Stimulated activated naive CD8-positive, alpha-beta T cell treated with anti-CD3 and anti-CD28 coated beads, Interleukin-15, Interleukin-2, amounts not matched to agents 100 ng/mL and 50 ng/mL, for 24 hours (primary cell): Measurements from ENCODE around the gene STK40.

Source experiments
- H3K27ac Mint-ChIP-seq: one replicate; pipeline ENCODE4 v1.8.0; 2021; ENCODE audit warnings: mild to moderate bottlenecking, mixed read lengths
- H3K27me3 Mint-ChIP-seq: one replicate; pipeline ENCODE4 v1.8.0; 2021; ENCODE audit warnings: mixed read lengths
- H3K36me3 Mint-ChIP-seq: one replicate; pipeline ENCODE4 v1.8.0; 2021; ENCODE audit warnings: low read depth, mixed read lengths
- H3K4me1 Mint-ChIP-seq: one replicate; pipeline ENCODE4 v1.8.0; 2021; ENCODE audit warnings: low read depth, mixed read lengths
- H3K4me3 Mint-ChIP-seq: one replicate; pipeline ENCODE4 v1.8.0; 2021; ENCODE audit warnings: mild to moderate bottlenecking, mixed read lengths
- H3K9me3 Mint-ChIP-seq: one replicate; pipeline ENCODE4 v1.8.0; 2021; ENCODE audit warnings: mixed read lengths

The STK40 gene, protein sequence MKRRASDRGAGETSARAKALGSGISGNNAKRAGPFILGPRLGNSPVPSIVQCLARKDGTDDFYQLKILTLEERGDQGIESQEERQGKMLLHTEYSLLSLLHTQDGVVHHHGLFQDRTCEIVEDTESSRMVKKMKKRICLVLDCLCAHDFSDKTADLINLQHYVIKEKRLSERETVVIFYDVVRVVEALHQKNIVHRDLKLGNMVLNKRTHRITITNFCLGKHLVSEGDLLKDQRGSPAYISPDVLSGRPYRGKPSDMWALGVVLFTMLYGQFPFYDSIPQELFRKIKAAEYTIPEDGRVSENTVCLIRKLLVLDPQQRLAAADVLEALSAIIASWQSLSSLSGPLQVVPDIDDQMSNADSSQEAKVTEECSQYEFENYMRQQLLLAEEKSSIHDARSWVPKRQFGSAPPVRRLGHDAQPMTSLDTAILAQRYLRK

DNA sequence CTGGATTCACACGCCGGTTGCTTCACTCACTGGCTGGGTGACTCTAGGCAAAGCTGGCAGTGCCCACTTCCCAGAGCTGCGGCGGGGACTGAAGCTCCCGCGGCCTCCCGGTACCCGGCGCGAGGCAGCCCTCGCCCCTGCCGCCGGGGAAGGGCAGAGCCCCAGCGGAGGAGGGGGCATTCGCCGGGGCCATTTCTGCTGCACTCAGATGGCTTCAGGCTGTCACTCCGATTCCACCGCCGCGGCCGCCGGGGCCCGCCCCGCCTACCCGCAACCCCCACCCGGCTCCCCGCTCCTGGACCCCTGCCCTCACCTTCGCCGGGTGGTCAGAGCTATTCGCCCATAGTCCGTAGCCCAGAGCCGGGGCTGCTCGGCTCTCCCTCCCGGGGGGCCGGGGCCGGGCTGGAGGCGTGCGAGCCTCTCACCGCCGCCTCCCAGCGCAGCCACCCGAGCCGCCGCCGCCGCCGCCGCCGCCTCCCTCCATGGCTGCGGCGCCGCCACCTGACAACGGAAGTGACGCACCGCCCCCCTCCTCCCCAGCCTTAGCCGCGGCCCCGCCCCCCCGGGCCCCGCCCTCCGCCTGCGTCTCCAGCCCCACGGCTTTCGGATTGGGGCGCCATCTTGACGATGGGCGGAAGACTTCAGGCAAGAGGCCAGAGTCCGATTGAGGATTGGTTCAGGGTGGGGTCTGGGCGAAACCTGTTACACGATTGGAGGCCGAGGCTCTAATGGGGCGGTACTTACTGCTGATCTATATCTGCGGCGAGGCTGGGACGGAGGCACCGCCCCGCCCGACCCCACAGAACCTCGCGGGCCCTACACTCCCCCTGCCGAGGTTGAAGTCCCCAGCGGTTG is at the start of gene STK40:
Gene STK40, minus strand, starts transcription at position 515 of the 855 bp plus-strand sequence. CDS start 24,592 bp downstream, outside the sequence.
- peak within 1 kb of the TSS; percentile 93 for H3K4me3 Mint-ChIP-seq
- no peaks in the 10 kb centered on the region for H3K9me3 Mint-ChIP-seq
- H3K27me3 Mint-ChIP-seq = no peaks in the 10 kb centered on the region
- peak within 1 kb of the TSS; percentile 99 for H3K27ac Mint-ChIP-seq
- peaks cover 77% of the 10 kb centered on the region for H3K4me1 Mint-ChIP-seq
- H3K36me3 Mint-ChIP-seq = peaks cover 28% of the 10 kb centered on the region

DNA sequence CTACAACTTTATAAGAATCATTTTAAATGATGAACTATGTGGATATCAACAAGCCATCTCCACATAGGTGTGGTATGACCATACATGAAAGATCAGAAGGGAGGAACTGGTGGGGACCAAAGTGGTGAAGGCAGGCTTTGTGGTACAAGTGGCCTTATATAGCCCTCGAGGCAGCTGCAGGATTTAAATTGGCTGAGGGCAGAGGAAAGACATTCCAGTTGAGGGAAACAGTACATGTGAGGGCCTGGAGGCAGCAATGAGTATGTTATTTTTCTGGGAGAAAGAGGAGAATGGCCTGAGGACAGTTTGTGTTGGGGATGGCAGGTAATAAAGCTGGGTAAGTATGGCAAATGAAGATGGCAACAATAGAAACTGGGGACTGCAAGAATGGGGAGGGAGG is 47.4 kb upstream of the STK40 start:
- Mint-ChIP-seq H3K27ac (no peak overlapping the region), H3K9me3 (no peaks in the 10 kb centered on the region), H3K36me3 (no peaks in the 10 kb centered on the region), H3K27me3 (no peaks in the 10 kb centered on the region), H3K4me1 (no peaks in the 10 kb centered on the region), H3K4me3 (no peak overlapping the region)

DNA sequence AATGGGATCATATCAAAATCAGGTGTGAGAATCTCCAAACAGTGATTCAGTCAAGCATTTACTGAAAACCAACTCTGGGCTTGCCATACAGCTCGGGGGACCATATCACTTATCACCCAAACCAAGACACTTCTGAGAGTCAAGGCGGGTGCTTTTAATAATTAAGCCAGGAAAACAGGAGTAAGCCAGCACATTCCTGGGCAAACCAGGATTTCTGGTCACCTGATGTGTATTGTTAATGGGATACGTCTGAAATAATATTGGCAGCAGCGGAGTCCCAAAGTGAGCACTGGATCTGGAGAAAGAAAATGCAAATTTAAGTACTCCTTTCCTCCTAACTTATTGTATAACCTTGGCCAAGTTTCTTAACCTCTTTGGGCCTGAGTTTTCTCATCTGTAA is 46.9 kb upstream of the STK40 start:
- H3K27ac Mint-ChIP-seq = no peak overlapping the region
- no peaks in the 10 kb centered on the region for H3K4me1 Mint-ChIP-seq
- H3K9me3 Mint-ChIP-seq = no peaks in the 10 kb centered on the region
- no peaks in the 10 kb centered on the region for H3K27me3 Mint-ChIP-seq
- H3K4me3 Mint-ChIP-seq = no peak overlapping the region
- no peaks in the 10 kb centered on the region for H3K36me3 Mint-ChIP-seq

DNA sequence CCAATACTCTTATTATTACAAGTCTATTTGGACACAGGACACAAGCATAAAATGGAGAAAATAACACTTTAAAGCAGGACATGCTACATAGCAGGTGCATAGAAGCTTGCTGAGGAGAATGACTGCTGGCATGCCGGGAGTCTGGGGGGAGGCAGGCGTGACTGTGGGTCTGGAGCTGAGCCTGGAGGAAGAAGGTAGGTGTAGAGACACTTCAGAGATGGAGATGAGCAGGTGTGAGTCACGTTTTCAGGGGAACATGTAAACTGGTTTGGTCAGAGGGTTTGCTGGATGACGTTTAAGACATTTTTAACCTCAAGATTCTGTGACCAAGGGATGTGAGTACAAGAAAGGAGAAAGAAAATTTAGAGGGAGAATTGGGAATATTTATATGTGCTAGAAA is 40.1 kb upstream of the STK40 start:
- H3K4me1 Mint-ChIP-seq = peaks cover 12% of the 10 kb centered on the region
- H3K27me3 Mint-ChIP-seq = no peaks in the 10 kb centered on the region
- no peaks in the 10 kb centered on the region for H3K9me3 Mint-ChIP-seq
- H3K36me3 Mint-ChIP-seq = no peaks in the 10 kb centered on the region
- no peak overlapping the region for H3K4me3 Mint-ChIP-seq
- no peak overlapping the region for H3K27ac Mint-ChIP-seq

DNA sequence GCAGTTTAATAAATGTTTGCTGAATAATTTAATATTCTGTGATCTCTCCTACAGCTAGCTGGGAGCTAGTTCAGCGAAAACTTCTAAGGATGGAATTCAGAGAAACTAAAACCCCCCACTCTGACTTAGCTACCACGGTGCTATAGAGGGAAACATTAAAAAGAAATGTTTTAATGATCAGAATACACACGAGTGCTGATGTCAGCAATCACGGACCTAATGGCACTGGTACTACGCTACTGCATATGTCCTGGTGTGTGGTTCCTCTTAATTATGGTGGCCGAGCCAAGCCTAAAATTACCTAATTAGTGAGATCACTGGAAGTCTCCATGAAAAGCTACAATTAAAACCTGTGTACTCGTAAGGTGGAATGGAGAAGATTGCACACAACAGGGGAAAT is 35.9 kb upstream of the STK40 start:
- H3K4me3 Mint-ChIP-seq = no peak overlapping the region

DNA sequence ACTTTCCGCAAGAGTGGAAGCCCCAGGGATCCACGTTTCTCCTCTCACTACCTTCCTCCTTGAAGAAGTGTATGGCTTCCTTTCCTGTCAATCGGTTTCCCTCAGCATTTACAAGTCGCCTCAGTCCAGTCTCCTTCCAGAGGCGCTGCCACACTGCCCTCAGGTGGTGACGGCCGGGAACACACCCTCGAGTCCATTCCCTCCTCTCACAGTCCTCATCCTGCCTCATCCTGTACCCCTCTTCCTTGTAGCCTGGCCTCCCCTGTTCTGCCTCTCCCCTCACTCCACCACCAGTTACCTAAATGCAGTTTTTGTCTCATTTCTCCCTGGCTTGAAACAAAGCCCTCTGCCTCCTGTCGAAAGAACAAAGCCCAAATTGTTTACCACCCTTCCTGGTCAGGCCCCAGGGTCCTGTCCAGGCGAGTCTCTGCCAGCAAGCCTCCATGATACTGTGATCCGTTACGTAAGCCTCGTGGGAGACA is 35.2 kb upstream of the STK40 start:
- Mint-ChIP-seq H3K4me3 (no peak overlapping the region), H3K9me3 (no peaks in the 10 kb centered on the region), H3K4me1 (peaks cover 14% of the 10 kb centered on the region), H3K36me3 (no peaks in the 10 kb centered on the region), H3K27me3 (no peaks in the 10 kb centered on the region), H3K27ac (peak overlapping the region; percentile 87)

More for the DNA sequence above, 35.9 kb upstream of the STK40 start:
- Mint-ChIP-seq H3K27ac (no peak overlapping the region), H3K27me3 (no peaks in the 10 kb centered on the region), H3K9me3 (no peaks in the 10 kb centered on the region), H3K36me3 (no peaks in the 10 kb centered on the region), H3K4me1 (peaks cover 19% of the 10 kb centered on the region)

DNA sequence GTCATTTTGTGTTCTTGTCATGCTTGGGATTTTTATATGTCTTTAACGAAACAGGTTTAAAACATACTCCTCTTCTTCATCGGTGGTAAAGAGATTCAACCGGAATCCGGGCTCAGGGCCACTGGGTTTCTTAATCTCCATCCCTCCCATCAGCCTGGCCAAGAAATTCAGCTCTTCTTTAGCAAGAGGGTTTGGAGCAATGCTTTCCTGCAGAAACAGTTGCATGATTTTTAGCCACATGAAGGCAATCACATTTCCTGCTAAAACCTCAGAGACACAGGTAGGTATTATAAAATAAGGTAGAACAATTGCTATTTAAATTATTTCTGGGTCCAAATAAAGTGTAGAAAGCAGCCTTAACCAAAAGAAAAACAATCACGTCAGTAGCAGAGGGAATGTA is 34.7 kb upstream of the STK40 start:
- H3K27me3 Mint-ChIP-seq = no peaks in the 10 kb centered on the region
- H3K36me3 Mint-ChIP-seq = no peaks in the 10 kb centered on the region
- no peak overlapping the region for H3K27ac Mint-ChIP-seq
- no peaks in the 10 kb centered on the region for H3K9me3 Mint-ChIP-seq
- peaks cover 11% of the 10 kb centered on the region for H3K4me1 Mint-ChIP-seq
- no peak overlapping the region for H3K4me3 Mint-ChIP-seq

DNA sequence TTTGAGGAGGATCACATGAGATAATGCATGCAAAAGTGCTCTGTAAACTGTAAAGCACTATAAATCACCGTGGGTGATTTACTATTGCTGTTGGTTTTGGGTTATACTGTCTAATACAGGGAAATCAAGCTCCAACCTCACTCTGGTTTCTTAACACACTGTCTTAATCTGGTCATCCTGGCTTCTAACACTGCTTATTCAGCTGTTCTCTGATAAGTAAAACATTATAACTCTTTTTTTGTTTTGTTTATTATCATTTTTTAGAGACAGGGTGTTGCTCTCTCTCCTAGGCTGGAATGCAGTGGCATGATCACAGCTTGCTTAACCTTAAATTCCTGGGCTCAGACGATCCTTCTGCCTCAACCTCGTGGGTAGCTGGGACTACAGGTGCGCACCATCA is 33.8 kb upstream of the STK40 start:
- Mint-ChIP-seq H3K9me3 (no peaks in the 10 kb centered on the region), H3K4me3 (no peak overlapping the region), H3K36me3 (no peaks in the 10 kb centered on the region), H3K27ac (no peak overlapping the region), H3K4me1 (peaks cover 11% of the 10 kb centered on the region), H3K27me3 (no peaks in the 10 kb centered on the region)

DNA sequence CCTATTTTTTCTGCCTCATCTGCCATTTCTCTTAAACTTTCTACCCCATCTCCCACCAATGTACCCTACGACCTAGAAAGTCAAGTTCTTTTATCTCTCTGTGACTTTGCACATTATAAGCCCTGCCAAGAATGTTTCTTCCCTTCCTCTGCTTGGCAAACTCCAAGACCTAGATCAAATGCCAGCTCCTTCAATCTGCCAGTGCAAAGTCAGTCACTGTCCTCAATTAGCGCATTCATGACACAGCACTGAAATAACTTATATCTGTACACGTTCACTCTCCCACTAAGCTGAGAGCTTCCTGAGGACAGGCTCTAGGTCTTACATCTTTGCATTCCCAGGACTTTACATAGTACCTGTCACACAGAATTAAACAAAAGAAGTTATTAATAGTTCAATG is 33.4 kb upstream of the STK40 start:
- Mint-ChIP-seq H3K27me3 (no peaks in the 10 kb centered on the region), H3K9me3 (no peaks in the 10 kb centered on the region), H3K4me3 (no peak overlapping the region), H3K27ac (no peak overlapping the region), H3K4me1 (peaks cover 11% of the 10 kb centered on the region), H3K36me3 (no peaks in the 10 kb centered on the region)

DNA sequence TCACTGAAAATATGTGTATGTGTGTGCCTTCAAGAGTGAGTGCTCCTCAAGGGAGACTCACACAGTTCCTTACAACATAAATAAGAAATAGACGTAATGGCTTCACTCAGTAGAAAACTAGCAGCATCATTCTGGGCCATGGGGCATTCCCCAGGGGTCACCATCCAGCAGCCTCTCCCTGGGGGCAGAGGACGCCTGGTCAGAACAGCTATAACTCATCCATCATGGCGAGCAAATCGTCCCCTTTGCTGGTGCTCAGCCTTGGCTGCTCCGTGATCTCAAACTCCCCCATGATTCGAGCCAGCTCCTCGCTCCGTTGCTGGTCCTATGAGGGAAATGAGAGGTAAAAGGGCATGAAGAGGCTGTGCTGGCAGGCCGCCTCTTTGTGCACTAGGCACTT is 32.2 kb upstream of the STK40 start:
- Mint-ChIP-seq H3K4me3 (no peak overlapping the region), H3K27me3 (no peaks in the 10 kb centered on the region), H3K9me3 (no peaks in the 10 kb centered on the region), H3K27ac (no peak overlapping the region), H3K36me3 (no peaks in the 10 kb centered on the region), H3K4me1 (peaks cover 11% of the 10 kb centered on the region)

DNA sequence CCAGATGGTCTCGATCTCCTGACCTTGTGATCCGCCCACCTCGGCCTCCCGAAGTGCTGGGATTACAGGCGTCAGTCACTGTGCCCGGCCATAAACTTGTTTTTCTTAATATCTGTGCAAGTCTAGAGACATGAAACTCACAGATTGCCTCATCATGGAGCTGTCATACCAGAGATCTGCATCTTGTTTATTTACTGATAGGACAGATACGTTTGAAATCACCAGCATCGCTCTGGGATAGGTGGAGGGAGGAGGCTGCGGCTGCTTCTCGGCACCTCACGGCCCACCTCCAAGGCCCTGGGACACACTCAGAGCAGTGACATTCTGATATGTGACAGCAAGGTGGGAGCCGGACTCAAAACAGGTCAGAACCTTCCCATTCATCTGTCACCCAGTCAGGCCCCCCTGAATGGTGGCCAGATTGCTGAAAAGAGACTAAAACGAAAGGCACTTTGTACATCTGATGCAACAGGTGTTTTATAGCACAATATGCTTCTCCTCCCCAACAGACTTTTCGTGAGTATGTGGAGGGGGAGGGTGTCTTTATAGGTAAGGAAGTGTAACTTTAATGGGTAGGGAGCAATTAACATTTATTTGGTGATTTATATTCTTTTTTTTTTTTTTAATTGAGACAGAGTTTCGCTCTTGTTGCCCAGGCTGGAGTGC is 30.1 kb upstream of the STK40 start:
- H3K36me3 Mint-ChIP-seq = no peaks in the 10 kb centered on the region
- no peaks in the 10 kb centered on the region for H3K27me3 Mint-ChIP-seq
- H3K4me3 Mint-ChIP-seq = no peak overlapping the region
- no peak overlapping the region for H3K27ac Mint-ChIP-seq
- no peaks in the 10 kb centered on the region for H3K9me3 Mint-ChIP-seq
- peaks cover 20% of the 10 kb centered on the region for H3K4me1 Mint-ChIP-seq

DNA sequence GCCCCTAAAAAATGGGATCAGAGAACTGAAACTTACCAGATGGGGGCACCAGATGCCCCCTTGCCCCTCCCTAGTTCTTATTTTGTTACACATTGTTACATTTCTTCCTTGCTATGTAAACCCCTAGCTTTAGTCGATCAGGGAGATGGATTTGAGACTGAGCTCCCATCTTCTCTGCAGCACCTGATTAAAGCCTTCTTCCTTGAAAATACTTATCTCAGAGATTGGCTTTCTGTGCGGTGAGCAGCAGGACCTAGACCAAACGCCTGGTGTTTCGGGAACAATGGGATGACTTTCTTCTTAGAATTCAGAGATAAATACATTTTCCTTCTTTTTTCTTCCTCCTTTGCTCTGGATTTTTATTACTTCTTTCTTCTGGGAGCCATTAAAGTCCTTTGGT is 28.7 kb upstream of the STK40 start:
- Mint-ChIP-seq H3K27me3 (no peaks in the 10 kb centered on the region), H3K9me3 (no peaks in the 10 kb centered on the region), H3K4me3 (no peak overlapping the region), H3K36me3 (no peaks in the 10 kb centered on the region), H3K4me1 (peaks cover 14% of the 10 kb centered on the region), H3K27ac (no peak overlapping the region)

DNA sequence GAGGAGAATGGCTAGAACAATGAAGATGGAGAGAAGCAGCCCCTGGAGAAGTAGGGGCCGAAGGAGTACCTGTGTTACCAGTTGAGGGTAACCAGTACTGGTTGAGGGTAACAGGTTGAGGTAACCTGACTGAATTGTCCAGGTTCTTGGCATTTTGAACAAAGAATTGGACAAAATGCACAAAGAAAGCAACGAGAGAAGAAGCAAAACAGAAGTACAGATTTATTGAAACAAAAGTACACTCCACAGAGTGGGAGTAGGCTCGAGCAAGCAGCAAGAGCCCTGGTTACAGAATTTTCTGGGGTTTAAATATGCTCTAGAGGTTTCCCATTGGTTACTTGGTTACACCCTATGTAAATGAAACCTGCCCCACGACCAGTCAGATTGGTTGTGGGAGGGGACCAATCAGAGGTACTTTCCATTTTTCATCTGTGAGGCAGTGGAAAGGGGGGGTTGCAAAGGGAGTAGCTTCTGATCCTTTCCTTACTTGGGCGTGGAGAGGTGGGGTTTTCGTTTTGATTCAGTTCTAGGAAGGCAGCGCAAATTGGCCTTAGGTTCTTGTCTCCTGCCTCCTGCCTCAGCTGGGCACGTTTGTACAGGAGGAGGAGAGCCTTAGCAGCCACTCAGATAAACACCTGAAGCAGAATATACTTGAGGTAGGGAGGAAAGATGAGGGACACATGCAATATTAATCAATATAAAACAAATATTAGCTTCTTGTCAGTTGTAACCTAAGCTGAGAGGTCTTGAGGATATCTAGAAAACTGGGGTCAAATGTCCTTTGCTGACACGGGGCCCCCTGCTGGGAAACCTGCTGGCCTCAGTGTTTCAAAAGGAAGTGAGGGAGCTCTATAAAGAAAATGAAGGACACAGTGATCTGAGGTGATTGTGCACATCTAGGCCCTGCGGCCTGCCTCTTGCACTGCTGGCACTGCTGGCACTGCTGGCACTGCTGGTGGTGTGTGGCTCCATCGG is 26.2 kb upstream of the STK40 start:
- H3K4me1 Mint-ChIP-seq = peaks cover 14% of the 10 kb centered on the region
- H3K4me3 Mint-ChIP-seq = no peak overlapping the region
- no peaks in the 10 kb centered on the region for H3K27me3 Mint-ChIP-seq
- peak overlapping the region; percentile 87 for H3K27ac Mint-ChIP-seq
- no peaks in the 10 kb centered on the region for H3K36me3 Mint-ChIP-seq
- no peaks in the 10 kb centered on the region for H3K9me3 Mint-ChIP-seq

DNA sequence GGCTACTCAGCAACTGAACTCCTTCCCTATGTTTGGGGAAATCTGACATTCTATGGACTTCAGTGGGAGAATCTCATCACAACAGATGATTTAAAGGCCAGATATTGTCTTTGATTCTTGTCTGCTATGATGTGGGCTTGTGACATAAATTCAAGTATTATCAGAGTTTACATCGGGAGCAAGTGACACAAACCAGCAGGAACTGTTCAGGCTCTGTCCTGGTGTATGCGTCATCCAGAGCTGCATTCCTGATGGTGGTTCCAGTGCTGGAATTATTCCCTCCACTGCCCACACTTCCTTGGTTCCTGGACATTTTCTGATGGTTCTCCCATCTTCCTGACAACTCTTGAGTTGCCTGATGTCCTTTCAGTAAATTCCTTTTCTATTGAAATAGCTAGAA is 22.8 kb upstream of the STK40 start:
- H3K36me3 Mint-ChIP-seq = no peaks in the 10 kb centered on the region
- H3K4me1 Mint-ChIP-seq = peaks cover 14% of the 10 kb centered on the region

More for the DNA sequence above, 22.8 kb upstream of the STK40 start:
- H3K9me3 Mint-ChIP-seq = no peaks in the 10 kb centered on the region
- no peaks in the 10 kb centered on the region for H3K27me3 Mint-ChIP-seq
- H3K4me3 Mint-ChIP-seq = no peak overlapping the region
- no peak overlapping the region for H3K27ac Mint-ChIP-seq
